HT1080 (cell line): ENCODE results near the gene OR1S1. TPM values are rescaled to one million over a fixed set of nuclear protein-coding genes. Genes with fewer than 3 reads are reported as not detected.

Source experiments
- total RNA-seq: library from RNA; depleted of rRNA; stranded (reverse); fragments of >200 nt; shearing (Covaris generic); gene quantifications from 2 replicates; pipeline ENCODE4 v1.2.3, GENCODE V29; 2014; rRNA removed

Gene OR1S1
- total RNA-seq, 1 experiment from 2014 or later = not detected

Other genes with a start within 250 kb of the OR1S1 start
- gene OR9Q1, start 188.8 kb upstream of the OR1S1 start, total RNA-seq = not detected in 2 replicates
- gene OR6Q1, start 181.8 kb upstream of the OR1S1 start, total RNA-seq = not detected in 2 replicates
- not detected in 2 replicates for gene OR9I1, start 87.2 kb upstream of the OR1S1 start, total RNA-seq
- gene OR9Q2, start 23.6 kb upstream of the OR1S1 start, total RNA-seq = not detected in 2 replicates
- not detected in 2 replicates for gene OR1S2, start 8.6 kb upstream of the OR1S1 start, total RNA-seq
- not detected in 2 replicates for gene OR10Q1, start 16.2 kb downstream of the OR1S1 start, total RNA-seq
- not detected in 2 replicates for gene OR10W1, start 55.5 kb downstream of the OR1S1 start, total RNA-seq
- gene OR5B17, start 146.3 kb downstream of the OR1S1 start, total RNA-seq = not detected in 2 replicates
- not detected in 2 replicates for gene OR5B3, start 194.2 kb downstream of the OR1S1 start, total RNA-seq
- gene OR5B2, start 215.4 kb downstream of the OR1S1 start, total RNA-seq = not detected in 2 replicates
- gene OR5B12, start 229.5 kb downstream of the OR1S1 start, total RNA-seq = not detected in 2 replicates